GOT3 (cell line): ENCODE measurements around the gene FOXO6.

Experiments used
- DNase-seq: peaks from one replicate; lab custom pipeline; 2025; ENCODE audit warnings: mixed read lengths; lab: John Stamatoyannopoulos, UW

FOXO6 gene

DNA sequence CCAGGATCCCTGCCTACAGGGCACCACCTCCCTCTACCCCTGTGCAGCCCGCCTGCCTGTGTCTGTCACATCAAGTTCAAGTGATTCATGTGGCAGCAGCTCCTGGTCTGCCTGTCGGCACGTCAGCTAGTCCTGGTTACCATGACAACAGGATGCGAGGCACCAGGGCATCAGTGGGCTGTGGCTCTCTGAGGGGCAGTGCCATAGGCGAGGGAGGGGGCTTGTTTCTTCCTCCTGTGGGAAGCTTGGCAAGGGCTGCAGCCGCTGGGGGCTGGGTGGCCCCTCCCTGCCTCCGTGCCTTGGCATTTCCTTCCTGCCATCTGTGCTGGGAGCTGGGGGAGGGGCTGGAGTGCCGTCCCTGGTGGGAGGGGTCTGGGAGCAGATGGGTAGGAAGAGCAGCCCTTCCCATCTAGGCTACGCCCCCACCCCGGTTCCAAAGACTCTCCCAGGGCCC lies 43.1 kb downstream of the FOXO6 start:
- DNase-seq = no peak

DNA sequence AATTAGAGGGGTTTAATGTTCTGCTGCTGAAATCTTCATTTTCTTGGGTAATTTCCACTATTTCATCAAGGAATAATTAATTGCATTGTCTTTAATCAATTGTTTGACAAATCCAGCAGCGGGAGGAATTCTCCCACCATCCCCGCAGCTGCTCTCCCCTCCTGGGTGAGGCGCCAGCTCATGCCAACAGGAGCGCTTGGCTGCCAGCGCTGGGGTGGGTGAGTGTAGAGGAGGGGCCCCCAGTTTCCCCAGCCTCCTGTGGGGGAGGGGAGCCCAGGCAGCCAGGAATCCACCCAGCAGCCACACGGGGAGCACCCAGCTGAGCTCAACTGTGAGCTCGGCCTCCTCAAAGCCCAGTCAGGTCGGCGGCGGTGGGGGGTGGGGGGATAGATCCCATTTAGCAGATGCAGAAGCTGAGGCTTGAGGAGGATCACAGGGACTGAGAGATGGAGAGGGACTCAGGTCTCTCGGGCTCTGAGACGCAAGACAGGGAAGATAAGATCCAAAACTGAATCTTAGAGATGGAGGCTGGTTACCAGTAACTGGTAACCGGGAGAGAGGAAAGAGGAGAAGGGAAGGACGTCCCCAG lies 46.5 kb downstream of the FOXO6 start:
- DNase-seq = no peak

DNA sequence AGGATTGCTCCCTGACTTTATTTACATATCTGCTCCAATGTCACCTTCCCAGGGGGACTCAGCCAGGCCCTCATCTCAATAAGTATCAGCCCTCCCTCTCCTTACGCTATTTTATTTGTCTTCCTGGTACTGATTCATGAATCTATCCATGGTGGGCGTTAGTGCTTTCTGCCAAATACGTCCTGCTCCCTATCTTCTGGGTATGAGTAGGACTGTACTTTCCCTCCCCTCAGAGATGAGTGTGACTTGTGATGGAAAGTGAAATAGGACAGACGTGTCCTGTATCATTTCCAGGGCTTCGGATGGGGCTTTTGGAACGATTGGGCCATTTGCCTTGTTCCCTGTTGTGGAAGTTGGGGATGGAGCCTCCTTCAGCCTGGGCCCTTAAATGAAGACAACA lies 47.5 kb downstream of the FOXO6 start:
- DNase-seq = no peak

DNA sequence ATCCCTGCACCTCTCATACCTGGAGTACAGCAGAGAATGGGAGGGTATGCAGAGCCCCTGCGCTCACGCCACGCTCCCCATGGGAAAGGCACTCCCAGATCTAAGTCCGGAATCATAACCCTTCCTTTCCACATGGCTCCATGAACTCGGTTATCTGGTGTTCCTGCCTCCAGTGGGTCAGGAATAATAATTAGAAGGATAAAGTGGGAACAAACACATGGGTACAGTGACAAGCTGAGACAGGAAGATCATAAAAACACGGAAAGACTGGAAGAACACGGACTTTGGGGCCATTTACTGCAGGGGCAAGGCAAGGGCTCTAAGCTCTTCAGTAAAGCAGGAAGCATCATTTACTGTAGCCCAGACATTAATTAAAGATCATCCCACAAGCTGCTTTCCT lies 48.6 kb downstream of the FOXO6 start:
- no peak for DNase-seq

DNA sequence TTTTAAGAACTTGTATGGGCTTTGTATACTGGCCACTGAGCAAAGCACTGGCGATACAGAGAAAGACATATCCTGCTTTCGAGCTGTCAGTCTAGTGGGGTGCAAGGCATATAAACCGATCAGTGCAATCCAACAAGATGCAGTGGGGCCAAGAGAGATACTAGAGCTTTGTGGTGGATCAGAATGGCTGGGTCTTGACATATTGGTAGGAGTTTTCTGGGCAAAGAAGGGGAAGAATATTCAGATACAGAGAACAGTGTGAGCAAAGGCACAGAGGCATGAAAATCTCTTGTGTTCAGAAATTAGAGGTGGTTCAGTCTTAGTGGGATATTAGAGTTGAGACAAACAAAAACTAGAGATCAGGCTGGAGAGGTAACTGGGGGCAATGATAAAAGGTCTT lies 49.2 kb downstream of the FOXO6 start:
- DNase-seq = no peak

DNA sequence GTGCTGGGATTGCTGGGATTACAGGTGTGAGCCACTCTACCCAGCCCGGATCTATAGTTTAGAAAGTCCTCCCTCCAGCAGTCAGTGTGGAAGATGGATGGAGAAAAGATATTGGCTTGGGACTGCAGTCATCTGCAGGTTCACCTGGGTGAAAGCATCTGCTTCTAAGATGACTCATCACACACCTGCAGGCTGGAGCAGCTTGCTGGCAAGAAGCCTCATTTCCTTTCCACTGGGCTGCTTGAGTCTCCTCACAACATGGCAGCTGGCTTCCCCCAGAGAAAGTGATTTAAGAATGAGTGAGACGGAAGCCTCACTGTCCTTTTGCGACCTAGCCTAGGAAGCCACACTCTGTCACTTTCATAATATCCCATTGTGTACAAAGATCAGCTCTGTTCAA lies 50.0 kb downstream of the FOXO6 start:
- DNase-seq = no peak

DNA sequence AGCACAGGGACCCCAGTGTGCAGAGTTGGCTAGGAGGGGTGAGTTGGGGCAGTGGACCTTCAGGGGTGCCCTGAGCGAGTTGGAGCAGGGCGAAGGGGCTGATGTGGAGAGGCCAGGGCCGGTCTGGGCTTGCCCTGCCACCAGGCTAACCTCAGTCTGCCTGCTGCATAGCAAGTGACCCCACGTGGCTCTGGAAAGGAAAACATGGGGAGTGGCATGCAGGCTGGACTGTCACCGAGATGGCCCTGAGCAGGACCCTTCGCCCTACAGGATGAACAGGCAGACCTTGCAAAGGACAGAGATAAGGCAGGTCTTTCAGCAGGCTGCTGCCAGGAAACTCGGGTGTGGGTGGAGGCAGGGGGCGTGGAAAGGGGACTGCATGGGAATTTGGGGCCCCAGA lies 51.5 kb downstream of the FOXO6 start:
- DNase-seq = no peak

DNA sequence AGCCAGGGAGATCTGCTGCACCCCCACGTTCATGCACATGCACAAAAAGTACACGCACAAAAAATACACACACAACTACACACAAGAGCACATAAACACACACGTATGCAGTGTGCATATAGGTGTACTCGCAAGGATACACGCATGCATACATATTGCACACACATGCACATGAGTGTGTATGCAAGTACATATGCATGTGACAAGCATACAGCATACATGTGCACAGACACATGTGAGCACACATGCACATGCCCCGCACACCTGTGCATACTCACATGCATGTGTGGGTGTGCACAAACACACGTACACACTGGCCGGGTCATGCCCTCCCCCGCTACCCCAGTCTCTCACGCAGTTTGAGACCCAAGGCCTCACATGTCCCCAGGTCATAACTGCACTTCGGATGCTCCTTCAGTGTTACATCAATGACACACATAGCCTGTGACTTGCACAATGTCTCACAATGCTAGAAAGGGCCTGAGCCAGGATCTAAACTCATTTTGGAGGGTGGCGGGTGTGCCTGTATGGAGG lies 52.6 kb downstream of the FOXO6 start:
- no peak for DNase-seq

DNA sequence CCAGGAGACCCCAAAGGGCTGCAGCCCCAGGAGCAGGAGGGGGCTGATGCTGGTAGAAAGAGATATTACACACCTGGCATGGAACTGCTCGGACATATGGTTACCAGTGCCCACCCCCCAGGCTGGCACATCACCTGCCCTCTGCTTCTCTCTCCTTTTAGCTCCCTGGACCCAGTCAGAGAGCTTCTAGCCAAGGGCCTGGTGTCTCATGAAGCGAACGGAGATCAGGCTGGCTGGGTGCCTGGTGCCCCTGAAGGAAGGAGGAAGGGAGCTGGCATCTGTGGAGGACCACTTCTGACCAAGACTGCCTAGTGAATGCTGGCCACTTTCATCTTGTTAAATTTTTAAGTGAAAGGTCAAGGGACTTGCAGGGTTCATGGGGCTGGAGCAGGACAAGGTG lies 53.1 kb downstream of the FOXO6 start:
- DNase-seq = no peak

DNA sequence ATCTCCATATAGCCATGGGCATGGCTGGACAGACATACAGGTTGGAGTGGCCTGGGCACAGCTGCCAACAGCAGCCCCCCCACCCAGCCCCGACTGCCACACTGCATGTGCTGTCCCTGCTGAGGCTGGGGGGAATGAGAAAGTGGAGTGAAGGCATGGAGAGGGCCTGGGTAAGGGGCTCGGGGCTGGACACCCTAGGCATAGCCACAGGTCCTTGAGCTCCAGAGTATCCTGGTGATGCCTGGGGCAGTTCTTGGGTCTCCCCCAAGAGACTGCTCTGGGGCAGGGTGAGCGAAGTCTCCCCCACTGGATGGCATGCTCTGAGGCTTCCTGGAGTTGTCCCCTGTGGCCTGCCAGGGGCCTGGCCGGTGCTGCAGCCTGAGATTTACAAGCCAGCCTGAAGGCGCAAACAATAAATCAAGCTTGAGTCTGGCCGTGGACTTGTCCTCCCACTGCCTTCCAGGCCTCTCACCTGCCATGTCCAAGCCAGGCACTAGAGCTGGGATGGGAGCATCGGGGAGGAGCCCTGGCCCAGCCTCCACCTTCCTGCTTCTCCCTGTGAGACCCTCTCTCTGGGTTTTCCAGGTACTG lies 53.6 kb downstream of the FOXO6 start:
- DNase-seq = no peak

DNA sequence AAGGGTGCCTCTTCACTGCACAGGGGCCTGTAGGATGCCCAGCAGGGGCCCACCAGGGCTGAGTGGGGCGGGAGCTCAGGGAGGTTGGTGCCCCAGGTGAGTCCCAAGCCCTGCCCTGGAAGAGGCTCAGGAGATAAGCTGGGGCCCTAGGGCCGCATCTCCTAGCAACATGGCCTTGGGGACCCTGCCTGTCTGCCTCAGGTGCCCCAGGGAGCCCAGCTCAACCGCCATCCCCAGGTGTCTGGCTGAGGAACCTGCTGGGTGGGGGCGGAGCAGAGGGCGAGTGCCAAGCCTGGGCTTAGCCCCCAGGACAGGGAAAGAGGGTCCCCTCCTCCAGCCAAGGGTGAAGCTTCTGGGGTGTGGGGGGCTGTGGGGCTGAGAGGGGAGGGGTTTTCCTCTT lies 54.8 kb downstream of the FOXO6 start:
- no peak for DNase-seq

DNA sequence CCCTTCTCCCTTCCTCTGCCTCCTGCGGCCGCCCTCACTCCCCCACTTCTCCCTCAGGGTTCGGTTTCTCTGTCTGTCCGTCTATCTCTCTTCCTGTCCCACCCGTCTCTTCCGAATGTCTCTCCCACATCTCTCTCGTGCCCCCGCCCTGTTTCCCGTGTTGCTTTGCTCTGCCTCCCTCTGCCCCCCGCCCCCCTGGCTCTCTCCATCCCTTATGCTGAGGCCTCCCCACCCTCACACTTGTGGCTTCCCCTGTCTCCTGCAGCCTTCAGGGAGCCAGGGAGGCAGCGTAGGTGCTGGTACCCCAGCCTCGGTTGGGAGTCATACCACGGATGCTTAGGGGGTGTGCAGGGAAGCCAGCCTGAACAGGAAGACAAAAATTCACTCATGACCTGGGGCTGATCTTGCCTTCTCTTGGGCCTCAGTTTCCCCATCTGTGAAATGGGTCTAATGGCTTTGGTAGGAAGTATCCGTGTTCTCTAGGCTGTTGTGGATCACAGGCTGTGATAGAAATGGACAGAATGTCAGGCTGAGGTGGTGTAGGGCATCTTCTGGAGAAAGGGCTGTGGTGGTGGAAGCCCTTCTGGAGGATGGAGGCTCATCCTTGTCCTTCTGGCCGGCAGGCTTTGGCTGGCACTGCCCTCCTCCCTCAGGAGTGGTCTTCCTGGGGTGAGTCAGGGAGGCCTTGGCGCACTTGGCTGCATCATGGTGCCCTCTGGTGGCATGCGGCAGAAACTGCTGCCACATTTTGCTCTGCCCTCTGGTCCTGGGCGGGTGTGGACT lies 55.5 kb downstream of the FOXO6 start:
- peak; percentile 26 for DNase-seq

DNA sequence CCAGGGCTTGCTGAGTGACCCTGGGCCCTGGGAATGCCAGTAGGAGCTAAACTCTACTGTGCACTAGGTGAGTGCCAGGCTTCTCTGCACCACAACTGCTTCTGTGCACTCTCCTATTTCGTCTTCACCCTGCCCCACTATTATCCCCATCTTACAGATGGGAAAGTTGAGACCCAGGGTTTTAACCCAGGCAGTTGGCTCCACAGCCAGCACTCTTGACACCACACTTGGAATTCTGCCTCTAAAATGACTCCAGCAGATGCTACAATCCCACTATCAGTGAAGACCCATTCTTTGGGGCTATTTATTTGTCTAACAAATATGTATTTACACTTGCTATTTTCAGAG lies 56.1 kb downstream of the FOXO6 start:
- no peak for DNase-seq

DNA sequence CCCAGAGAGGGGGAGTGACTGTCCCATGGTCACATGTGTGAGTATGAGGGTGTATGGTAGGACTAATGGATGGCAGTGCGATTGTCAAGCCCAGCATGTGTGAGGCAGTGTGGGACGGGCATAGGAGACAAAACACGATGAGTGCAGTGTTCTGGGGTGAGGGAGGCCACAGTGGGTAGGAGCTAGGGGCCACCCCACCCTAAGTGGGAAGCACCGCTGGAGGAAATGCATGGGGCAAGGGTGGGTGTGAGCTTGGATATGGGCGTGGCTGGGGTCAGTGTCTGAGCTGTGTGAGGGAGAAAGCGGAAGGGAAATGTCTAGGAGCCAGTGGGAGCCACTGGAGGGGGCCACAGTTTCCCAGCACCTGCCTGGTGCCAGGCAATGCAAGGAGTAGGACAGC lies 56.5 kb downstream of the FOXO6 start:
- no peak for DNase-seq

DNA sequence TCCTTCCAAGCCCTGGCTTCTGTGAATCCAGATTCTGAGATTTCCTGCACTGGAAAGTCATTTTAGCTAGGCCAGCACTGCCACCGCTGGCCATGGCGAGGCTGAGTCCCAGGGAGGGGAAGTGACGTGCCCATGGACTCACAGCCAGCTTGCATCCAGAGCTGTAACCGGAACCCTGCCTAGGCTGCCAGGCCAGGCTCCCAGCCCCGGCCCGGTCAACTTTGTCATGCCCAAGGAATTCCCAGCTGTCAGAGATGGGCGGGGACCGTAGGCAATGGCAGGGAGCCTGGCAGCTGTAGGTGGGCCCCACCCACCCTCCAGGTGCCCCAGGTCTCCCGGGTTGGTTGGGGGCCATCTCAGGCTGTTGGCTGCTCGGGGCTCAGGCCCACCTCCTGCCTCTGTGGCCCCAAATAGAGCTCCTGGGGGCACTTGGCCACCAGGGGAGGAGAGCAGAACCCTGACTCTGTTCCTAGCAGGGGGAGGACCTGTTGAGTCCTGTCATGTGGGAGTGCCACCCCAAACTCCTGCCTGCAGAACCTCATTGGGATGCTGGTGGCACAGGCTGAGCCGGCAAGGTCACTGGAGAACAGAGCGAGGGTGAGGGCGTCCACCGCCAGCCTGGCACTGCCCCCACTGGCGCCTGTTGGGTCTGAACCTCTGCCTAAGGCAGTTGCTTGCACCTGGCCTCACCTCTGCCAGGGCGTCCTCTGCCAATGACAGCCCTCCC lies 57.8 kb downstream of the FOXO6 start:
- peak; percentile 36 for DNase-seq

DNA sequence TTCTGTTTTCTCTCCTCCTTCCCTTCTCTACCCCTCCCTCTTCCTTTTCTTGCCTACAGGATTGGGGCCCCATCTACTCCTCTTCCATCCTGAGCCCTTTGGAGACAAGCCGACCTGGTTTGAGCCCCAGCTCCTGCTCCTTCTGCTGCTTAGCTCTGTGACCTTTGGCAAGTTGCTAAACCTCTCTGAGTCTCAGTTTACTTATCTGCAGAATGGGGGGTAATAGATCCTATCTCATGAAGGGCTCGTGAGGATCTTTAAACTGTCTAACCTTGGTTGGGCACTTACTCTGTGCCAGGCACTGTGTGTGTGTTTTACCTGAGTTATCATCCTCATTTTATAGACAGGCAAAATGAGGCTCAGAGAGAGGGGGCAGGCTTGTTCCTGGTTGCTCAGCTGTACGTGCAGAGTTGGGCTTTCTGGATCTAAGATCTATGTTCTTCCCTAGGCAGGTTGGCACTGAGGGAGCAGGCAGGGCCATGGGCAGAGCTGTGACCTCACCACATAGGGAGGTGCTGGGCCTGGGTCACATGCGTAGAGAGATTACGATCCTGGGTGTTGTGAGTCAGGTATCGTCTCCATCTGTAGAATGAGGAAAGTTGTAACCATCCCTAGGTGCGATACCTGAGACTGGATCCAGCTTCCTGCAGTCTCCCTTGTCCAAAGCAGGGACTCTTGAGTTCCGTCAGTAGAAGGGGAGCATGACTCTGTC lies 58.5 kb downstream of the FOXO6 start:
- DNase-seq = no peak

DNA sequence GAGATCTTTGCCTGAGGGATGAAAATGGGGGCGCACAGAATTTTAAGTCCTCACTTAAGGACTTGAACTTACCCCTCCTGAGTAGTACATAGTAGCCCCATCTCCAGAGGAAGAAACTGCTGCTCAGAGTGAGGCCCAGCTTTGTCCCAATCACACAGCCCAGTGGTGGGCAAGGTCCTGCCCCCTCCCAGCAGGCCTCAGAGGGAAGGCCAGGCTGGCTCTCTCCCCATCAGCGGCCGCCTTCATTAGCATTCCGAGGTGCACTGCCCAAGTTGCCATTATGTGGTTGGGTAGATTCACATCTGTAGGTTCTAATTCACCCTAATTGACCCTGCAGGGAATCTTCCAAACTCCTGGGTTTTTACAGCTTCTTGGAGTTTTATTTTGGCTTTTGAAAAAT lies 59.1 kb downstream of the FOXO6 start:
- DNase-seq = no peak

DNA sequence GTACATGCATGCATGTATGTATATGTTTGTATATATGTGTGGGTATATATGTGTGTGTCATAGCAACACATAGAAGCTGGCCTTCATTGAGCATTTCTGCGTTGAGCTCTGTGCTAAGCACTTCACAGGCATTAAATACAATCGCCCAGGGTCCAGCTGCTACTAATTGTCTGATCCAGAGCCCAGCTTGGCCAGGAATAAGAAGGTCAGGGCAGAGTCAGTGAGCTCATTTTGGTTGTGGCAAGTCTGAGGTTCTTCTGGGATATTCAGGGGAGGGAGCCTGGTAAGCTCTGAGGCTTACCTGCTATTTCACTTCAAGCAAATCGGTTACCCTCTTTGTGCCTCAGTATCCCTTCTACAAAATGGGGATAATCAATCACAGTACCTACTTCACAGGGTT lies 59.6 kb downstream of the FOXO6 start:
- no peak for DNase-seq

DNA sequence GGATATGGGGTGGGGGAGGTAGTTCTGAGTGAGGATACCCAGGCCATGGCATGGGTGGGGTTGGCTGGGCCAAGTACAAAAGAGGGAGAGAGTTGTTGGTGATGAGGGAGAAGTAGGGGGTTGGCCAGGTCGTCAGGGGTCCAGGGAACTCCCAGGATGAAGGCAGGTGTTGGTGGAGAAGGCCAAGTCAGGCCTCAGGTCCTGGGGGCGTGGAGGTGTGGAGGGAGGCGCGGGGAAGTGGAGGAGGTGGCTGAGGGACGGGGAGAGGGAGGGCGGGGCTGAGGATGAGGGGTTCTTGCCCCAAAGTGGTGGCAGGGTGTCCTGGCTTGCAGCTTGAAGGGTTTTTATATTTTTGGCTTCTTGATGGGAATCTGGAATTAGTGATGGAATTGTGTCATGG lies 61.1 kb downstream of the FOXO6 start:
- DNase-seq = no peak

DNA sequence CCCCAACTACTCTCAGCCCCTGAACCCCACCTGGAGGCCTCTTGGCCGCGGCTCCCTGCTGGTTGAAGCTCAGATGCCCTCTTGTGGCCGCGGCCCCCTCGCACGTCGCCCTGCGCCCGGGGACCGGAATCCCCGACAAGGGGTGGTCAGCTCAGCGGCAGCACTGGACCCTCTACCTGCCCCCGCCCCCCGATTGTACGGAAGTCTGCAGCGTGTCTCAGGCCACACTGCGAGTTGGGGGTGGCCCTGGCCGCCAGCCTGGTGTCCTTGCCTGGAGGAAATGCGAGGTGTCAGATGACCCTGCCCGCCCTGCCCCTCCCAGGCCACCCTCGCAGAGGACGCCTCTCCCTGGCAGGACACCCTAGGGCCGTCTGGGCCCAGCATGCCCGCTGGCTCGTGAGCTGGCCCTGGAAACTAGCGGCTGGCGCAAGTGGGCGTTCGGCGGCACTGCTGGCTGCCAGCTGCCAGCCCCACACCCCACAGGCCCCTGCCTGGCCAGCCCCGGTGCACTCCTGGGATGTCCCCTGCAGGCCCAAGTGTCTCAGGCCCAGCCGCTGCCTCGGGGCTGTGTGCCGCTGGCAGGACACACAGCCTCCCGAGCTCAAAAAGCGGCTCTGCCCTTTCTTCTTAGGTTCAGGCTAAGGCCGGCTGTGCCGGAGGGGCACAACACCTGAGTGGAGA lies 62.4 kb downstream of the FOXO6 start:
- DNase-seq = no peak

DNA sequence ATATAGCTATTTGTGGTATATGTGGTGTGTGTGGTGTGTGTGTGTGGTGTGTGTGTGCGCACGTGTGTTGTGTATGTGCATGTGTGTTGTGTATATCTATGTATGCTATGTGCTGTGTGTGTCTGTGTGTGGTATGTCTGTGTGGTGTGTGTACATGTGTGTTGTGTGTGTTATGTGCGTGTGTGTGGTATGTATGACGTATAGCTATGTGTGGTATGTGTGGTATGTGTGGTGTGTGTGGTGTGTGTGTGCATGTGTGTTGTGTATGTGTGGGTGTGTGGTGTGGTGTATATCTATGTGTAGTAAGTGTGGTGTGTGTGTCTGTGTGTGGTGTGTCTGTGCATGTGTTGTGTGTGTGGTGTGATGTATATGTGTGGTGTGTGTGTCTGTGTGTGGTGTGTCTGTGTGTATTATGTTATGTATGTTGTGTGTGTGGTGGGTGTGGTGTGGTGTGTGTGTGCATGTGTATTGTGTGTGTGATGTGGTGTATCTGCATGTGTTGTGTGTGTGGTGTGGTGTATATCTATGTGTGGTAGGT lies 63.4 kb downstream of the FOXO6 start:
- DNase-seq = no peak
